ENCODE measurements around the gene SLK. TPM values are rescaled to one million over a fixed set of nuclear protein-coding genes. Genes with fewer than 3 reads are reported as not detected.

SLK gene
- total and polyA plus RNA-seq, 2 of the 4 experiments (the other 2 are of a cell fraction): 8.1 to 21.5 TPM

- no peak overlapping the region for H4K8ac ChIP-seq (ENCODE audit: low read depth in 2 of 2, low read length in 2 of 2)
- H3K4ac ChIP-seq (ENCODE audit: low read depth, low read length): no peak overlapping the region
- no peak overlapping the region for H3K9ac ChIP-seq (ENCODE audit: low read depth, low read length)
- H3K56ac ChIP-seq (ENCODE audit: extremely low read depth, insufficient read depth, low read length): no peak overlapping the region
- no peaks in the 10 kb centered on the region for H4K20me1 ChIP-seq (ENCODE audit: insufficient read depth, low read length)
- ATAC-seq (ENCODE audit: low read depth) (peak; percentile 29; the same call in 1 of the 2 replicates), DNase-seq (no peak)
- CTCF ChIA-PET: no interaction called here
- no peak overlapping the region for H3K27ac ChIP-seq (ENCODE audit: insufficient read depth, low read length)
- no peak overlapping the region for H4K5ac ChIP-seq (ENCODE audit: low read depth, low read length)
- TF ChIP-seq NFE2L2 (IDR thresholded peaks at IDR 0.05; ENCODE audit: low read depth, low read length): no peak
- TF ChIP-seq CEBPB (IDR thresholded peaks at IDR 0.05; ENCODE audit: low read depth, low read length): no peak
- TF ChIP-seq MAZ (IDR thresholded peaks at IDR 0.05; ENCODE audit: borderline replicate concordance, low read depth, low read length): no peak
- no peak for TF ChIP-seq RCOR1 (IDR thresholded peaks at IDR 0.05; ENCODE audit: insufficient replicate concordance, low read length)
- no peak for TF ChIP-seq CTCF (conservative IDR thresholded peaks at IDR 0.05; ENCODE audit: low read depth, low read length)
- TF ChIP-seq RAD21 (IDR thresholded peaks at IDR 0.05; ENCODE audit: low read length): no peak
- no peak for TF ChIP-seq RFX5 (IDR thresholded peaks at IDR 0.05; ENCODE audit: low read depth, low read length)
- no peak for TF ChIP-seq POLR2A (IDR thresholded peaks at IDR 0.05; ENCODE audit: low read depth, low read length)
- no peak for TF ChIP-seq MAFK (IDR thresholded peaks at IDR 0.05; ENCODE audit: low read depth, low read length)
- no peak for TF ChIP-seq SMC3 (IDR thresholded peaks at IDR 0.05; ENCODE audit: low read depth, low read length)
- TF ChIP-seq BHLHE40 (IDR thresholded peaks at IDR 0.05; ENCODE audit: low read depth, low read length): no peak
- TF ChIP-seq USF2 (IDR thresholded peaks at IDR 0.05; ENCODE audit: low read depth, low read length): no peak
- no peak for TF ChIP-seq FOS (IDR thresholded peaks at IDR 0.05; ENCODE audit: low read depth, low read length)
- no peak for TF ChIP-seq ELK1 (IDR thresholded peaks at IDR 0.05; ENCODE audit: borderline replicate concordance, low read depth, low read length)
- no peak overlapping the region for H2BK120ac ChIP-seq (ENCODE audit: low read depth, low read length)
- H3K4me1 ChIP-seq (ENCODE audit: control insufficient read depth, insufficient read depth, low read length): no peaks in the 10 kb centered on the region
- H3K27me3 ChIP-seq (ENCODE audit: control insufficient read depth, insufficient read depth, low read length): peaks cover 13% of the 10 kb centered on the region
- no peak overlapping the region for H2BK20ac ChIP-seq (ENCODE audit: low read depth, low read length)
- no peak overlapping the region for H3K4me2 ChIP-seq (ENCODE audit: low read depth, low read length)
- no peak overlapping the region for H3K14ac ChIP-seq (replicated peaks; ENCODE audit: low read depth, low read length)
- no peak overlapping the region for H3K18ac ChIP-seq (ENCODE audit: low read depth, low read length)
- H3K79me1 ChIP-seq (ENCODE audit: low read depth in 1 of 2, low read length in 2 of 2): no peaks in the 10 kb centered on the region
- no peaks in the 10 kb centered on the region for H3K9me1 ChIP-seq (ENCODE audit: insufficient read depth, low read length)
- intact Hi-C loops (cut with micrococcal nuclease): no loop called here
- H2AK9ac ChIP-seq (replicated peaks; ENCODE audit: low read depth, low read length, poor library complexity): no peak overlapping the region
- no TSS peak for BruUV-seq (replicated peaks)
- H3K9me3 ChIP-seq (ENCODE audit: control insufficient read depth, insufficient read depth, low read length): no peaks in the 10 kb centered on the region
- no peak overlapping the region for H4K91ac ChIP-seq (ENCODE audit: insufficient read depth, low read depth, low read length)
- H3K23ac ChIP-seq (ENCODE audit: low read depth, low read length): no peak overlapping the region
- in situ Hi-C loops (cut with MboI; ENCODE audit: low sequenced_read_pairs): no loop called here
- no peak overlapping the region for H3K4me3 ChIP-seq (ENCODE audit: insufficient read depth, low read depth, low read length)
- H2AFZ ChIP-seq (replicated peaks; ENCODE audit: low read length, poor library complexity): no peak overlapping the region
- dilution Hi-C loops (cut with HindIII; ENCODE audit: low sequenced_read_pairs, unreplicated experiment): no loop called here
- H2BK15ac ChIP-seq (ENCODE audit: low read depth, low read length): no peak overlapping the region; the same call in 2 of the 3 replicates
- POLR2A ChIA-PET (ENCODE audit: unreplicated experiment): interaction anchor here (0.8 kb wide), 1 partner anchor 25 kb away, joined by 3 read pairs; no protein-coding TSS in a partner anchor
- H3K36me3 ChIP-seq (ENCODE audit: control insufficient read depth, insufficient read depth, low read length): no peaks in the 10 kb centered on the region
- no peak overlapping the region for H2AK5ac ChIP-seq (ENCODE audit: low read depth, low read length)
- WGBS, 2 experiments (ENCODE audit: extremely low coverage in 2 of 2, insufficient read length in 1 of 2): 8% methylated on average over 2 of the region's 4 CpGs; no CpG with 5 or more reads in 1 of the 2 experiments
- H2BK5ac ChIP-seq (ENCODE audit: low read depth, low read length, poor library complexity, severe bottlenecking): no peak overlapping the region
Measured at GRCh38 chr10:103933557-103934121, 33.3 kb upstream of the SLK start.

Data from IMR-90 (cell line).